H1 (cell line): ENCODE data around the gene PLA2G4E. TPM values are rescaled to one million over a fixed set of nuclear protein-coding genes. Genes with fewer than 3 reads are reported as not detected.

ENCODE experiments used
- CHD7 ChIP-seq: fragments of 300-600 bp; sonication (generic); IDR thresholded peaks from 2 replicates; pipeline ENCODE4 v1.7.1; 2012; ENCODE audit warnings: low read length, moderate library complexity, mild to moderate bottlenecking, inconsistent platforms; ENCODE audit not compliant: insufficient replicate concordance
- EP300 ChIP-seq, 2 experiments: IDR thresholded peaks; 1 replicate in 1 of 2; 2 replicates in 1 of 2; pipeline ENCODE4 v1.6.1; 2011 to 2012; ENCODE audit warnings: low read depth in 2 of 2, low read length in 2 of 2, mild to moderate bottlenecking in 2 of 2, borderline replicate concordance in 1 of 2, inconsistent platforms in 1 of 2, moderate library complexity in 1 of 2
- HDAC6 ChIP-seq: IDR thresholded peaks from one replicate; pipeline ENCODE4 v1.7.1; 2012; ENCODE audit warnings: low read depth, mild to moderate bottlenecking, inconsistent platforms, low read length, moderate library complexity
- POLR2A ChIP-seq, 2 experiments: IDR thresholded peaks; 1 replicate in 1 of 2; 2 replicates in 1 of 2; pipeline ENCODE4 v1.6.1; 2011; ENCODE audit warnings: low read depth in 2 of 2, low read length in 2 of 2, mild to moderate bottlenecking in 2 of 2; ENCODE audit errors: control extremely low read depth in 1 of 2
- TAF1 ChIP-seq: IDR thresholded peaks from 2 replicates; pipeline ENCODE4 v1.6.1; 2011; ENCODE audit warnings: mild to moderate bottlenecking, low read depth, low read length
- polyA plus RNA-seq, 7 experiments: library from polyadenylated mRNA; depleted of rRNA in 3 of 7; stranded (reverse) in 5 of 7; unstranded in 2 of 7; fragments of >200 nt in 5 of 7; fragments of 200-250 nt in 2 of 7; gene quantifications; 1 replicate in 5 of 7; 2 replicates in 1 of 7; 4 replicates in 1 of 7; pipeline versions ENCODE4 v1.2.1 to v1.2.3, GENCODE V29; 2011 to 2013; ENCODE audit warnings: missing spikeins in 2 of 7, mixed read lengths in 2 of 7
- total RNA-seq: library from RNA; stranded (reverse); fragmentation: NEBNext Ultra II Directional; extraction: Animal tissue kit (Norgen Biotek cat#: 25700); gene quantifications from 2 replicates; pipeline ENCODE4 v1.2.1, GENCODE V29; 2021
- TF ChIP-seq, protein P1 (sequence below): IDR thresholded peaks from 2 replicates; pipeline ENCODE4 v1.6.1; 2012; ENCODE audit warnings: inconsistent platforms

The PLA2G4E gene
- total and polyA plus RNA-seq, 2 of the 8 experiments (the other 6 are each of a cell fraction or from before 2014, with no cell fraction given) = 0.03 TPM; not detected in 1

GRCh38 chr15:42016971-42017370 lies 3.9 kb downstream of the PLA2G4E start (continued):
- TF ChIP-seq CHD7 (no peak), EP300 (IDR thresholded peaks at IDR 0.05; ENCODE audit: borderline replicate concordance in 1 of 2, low read depth in 2 of 2, low read length in 2 of 2) (no peak), HDAC6 (no peak), POLR2A (IDR thresholded peaks at IDR 0.05; ENCODE audit: control extremely low read depth in 1 of 2, low read depth in 2 of 2, low read length in 2 of 2) (no peak), TAF1 (no peak)
- TF ChIP-seq, protein P1, sequence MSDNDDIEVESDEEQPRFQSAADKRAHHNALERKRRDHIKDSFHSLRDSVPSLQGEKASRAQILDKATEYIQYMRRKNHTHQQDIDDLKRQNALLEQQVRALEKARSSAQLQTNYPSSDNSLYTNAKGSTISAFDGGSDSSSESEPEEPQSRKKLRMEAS = no peak
